Psoas muscle (tissue), 8 donors: ENCODE results near the gene KCNE2. TPM values are rescaled to one million over a fixed set of nuclear protein-coding genes. Genes with fewer than 3 reads are reported as not detected.

Experiments used
- ATAC-seq, 4 donors: fragments of 200-7000 bp; cut with Tn5 transposase; one replicate each; pipeline ENCODE4 v1.9.1; 2020; ENCODE audit warnings: moderate library complexity in 3 of 4, mild to moderate bottlenecking in 2 of 4
- DNase-seq, 2 donors: peaks; one replicate each; pipeline ENCODE4 v3.0.0-alpha.2; 2020
- H3K27ac ChIP-seq: fragments of 200-600 bp; one replicate; pipeline ENCODE4 v1.8.0; 2022
- H3K27me3 ChIP-seq, 3 donors: fragments of 200-600 bp in 1 of 3; one replicate each; pipeline versions ENCODE4 v1.6.1 to v1.8.0; 2013 to 2022; ENCODE audit warnings: low read length in 2 of 3, mild to moderate bottlenecking in 2 of 3, moderate library complexity in 1 of 3; ENCODE audit not compliant: insufficient read depth in 3 of 3
- H3K36me3 ChIP-seq, 2 donors: fragments of 200-600 bp in 1 of 2; one replicate each; pipeline versions ENCODE4 v1.6.1 to v1.8.0; 2013 to 2022; ENCODE audit warnings: low read depth in 1 of 2, mild to moderate bottlenecking in 1 of 2, moderate library complexity in 1 of 2; ENCODE audit not compliant: insufficient read depth in 1 of 2
- H3K4me1 ChIP-seq: fragments of 200-600 bp; one replicate; pipeline ENCODE4 v1.8.0; 2022
- H3K4me3 ChIP-seq: fragments of 200-600 bp; one replicate; pipeline ENCODE4 v1.8.0; 2022; ENCODE audit warnings: mild to moderate bottlenecking
- H3K9me3 ChIP-seq: fragments of 200-600 bp; one replicate; pipeline ENCODE4 v1.8.0; 2022
- CTCF ChIP-seq: fragments of 200-600 bp; IDR thresholded peaks from one replicate; pipeline ENCODE4 v1.8.0; 2022; ENCODE audit warnings: antibody characterized with exemption
- WGBS, 3 donors: extraction: QIAGEN DNeasy Blood & Tissue Kit; methylation state at CpG; one replicate each; pipeline versions ENCODE4 v1.1.6 to v1.1.7; 2013; 5-methylcytosine and 5-hydroxymethylcytosine counted together
- intact Hi-C, 2 donors: fragments of 100-400 bp; cut with DNase I; formaldehyde crosslinking; loops; one replicate each; pipeline versions ENCODE4 v1.11.0 to v1.14.2; 2022
- polyA plus RNA-seq, 3 donors: library from polyadenylated mRNA; stranded (reverse); fragments of 200-250 nt; gene quantifications; one replicate each; pipeline ENCODE4 v1.2.3, GENCODE V29; 2013
- total RNA-seq, 4 donors: library from RNA; stranded (reverse); fragmentation: NEBNext Ultra II Directional in 2 of 4; extraction: Animal tissue kit (Norgen Biotek cat#: 25700) in 2 of 4; gene quantifications; one replicate each; pipeline versions ENCODE4 v1.2.1 to v1.2.4, GENCODE V29; 2021 to 2023
- donor health status: healthy with polysubstance abuse.
- donor health status: DM: no; HTN: no; CAD: no; lungs with moderate emphysema.
- donor health status: Bipolar disorder and iron deficiency.
- donor health status: healthy.
- donor health status: DM: yes; HTN: yes; CAD: no.
- donor health status: DM: no; HTN: no; CAD: no.
- donor health status: DM: no; HTN: no; CAD: no.
- donor health status: DM: yes; HTN: yes; CAD: no.

The KCNE2 gene
- total and polyA plus RNA-seq, 7 donors, result 0.12 to 0.95 (median 0.41) TPM; not detected in 1

DNA sequence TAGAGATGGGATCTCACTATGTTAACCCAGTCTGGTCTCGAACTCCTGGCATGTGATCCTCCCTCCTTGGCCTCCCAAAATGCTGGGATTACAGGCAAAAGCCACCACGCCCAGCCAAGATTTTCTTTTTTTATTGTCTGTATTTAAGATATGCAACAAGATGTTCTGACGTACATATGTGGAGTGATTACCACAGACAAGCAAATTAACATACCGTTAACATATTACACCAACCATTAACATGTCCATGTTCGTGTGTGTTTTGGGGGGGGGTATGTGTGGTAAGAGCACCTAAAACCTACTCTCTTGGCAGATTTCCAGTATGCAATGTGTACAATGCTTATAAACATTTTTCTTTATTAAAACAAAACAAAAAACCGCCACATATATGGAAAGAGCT lies 10.6 kb upstream of the KCNE2 start:
- H3K9me3 ChIP-seq, result no peaks in the 10 kb centered on the region
- no peak overlapping the region for H3K4me3 ChIP-seq
- no peaks in the 10 kb centered on the region for H3K4me1 ChIP-seq
- intact Hi-C loops, result no loop called here
- TF ChIP-seq CTCF, result no peak
- peaks cover 0 to 2% (median 0%) of the 10 kb centered on the region in 3 donors for H3K27me3 ChIP-seq
- no peak for ATAC-seq
- no peak overlapping the region for H3K27ac ChIP-seq
- no peaks in the 10 kb centered on the region for H3K36me3 ChIP-seq
- 85 to 94% (median 93%) methylated on average over 6 of the region's 6 CpGs for WGBS, 3 donors
- no peak for DNase-seq

- H3K27ac ChIP-seq, result no peak overlapping the region
- H3K4me3 ChIP-seq, result no peak overlapping the region
- DNase-seq (no peak), ATAC-seq (no peak)
- H3K4me1 ChIP-seq, result no peaks in the 10 kb centered on the region
- H3K36me3 ChIP-seq, result no peaks in the 10 kb centered on the region
- H3K27me3 ChIP-seq, result peaks cover 0 to 2% (median 0%) of the 10 kb centered on the region in 3 donors
- intact Hi-C loops, result no loop called here
- WGBS, 3 donors, result 77 to 84% (median 78%) methylated on average over 4 of the region's 4 CpGs
- H3K9me3 ChIP-seq, result no peaks in the 10 kb centered on the region
- no peak for TF ChIP-seq CTCF
These were observed 9.0 kb upstream of the KCNE2 start for GRCh38 chr21:34354836-34355235.

GRCh38 chr21:34355570-34355969 lies 8.2 kb upstream of the KCNE2 start:
- WGBS, 3 donors, result 97 to 99% (median 98%) methylated on average over 5 of the region's 5 CpGs
- TF ChIP-seq CTCF, result no peak
- no peak for ATAC-seq

GRCh38 chr21:34357889-34358288 lies 5.9 kb upstream of the KCNE2 start:
- intact Hi-C loops, result no loop called here
- Histone ChIP-seq H3K27me3 (peaks cover 0 to 2% (median 0%) of the 10 kb centered on the region in 3 donors), H3K36me3 (no peaks in the 10 kb centered on the region), H3K27ac (no peak overlapping the region), H3K9me3 (no peaks in the 10 kb centered on the region), H3K4me1 (peaks cover 2% of the 10 kb centered on the region), H3K4me3 (no peak overlapping the region)
- no peak for ATAC-seq
- no peak for TF ChIP-seq CTCF
- WGBS, 3 donors, result 81 to 92% (median 84%) methylated on average over 2 of the region's 2 CpGs
- no peak for DNase-seq

More at GRCh38 chr21:34355570-34355969, 8.2 kb upstream of the KCNE2 start:
- no peaks in the 10 kb centered on the region for H3K4me1 ChIP-seq
- H3K4me3 ChIP-seq, result no peak overlapping the region
- H3K36me3 ChIP-seq, result no peaks in the 10 kb centered on the region
- intact Hi-C loops, result no loop called here
- no peak overlapping the region for H3K27ac ChIP-seq
- no peak for DNase-seq
- H3K27me3 ChIP-seq, result peaks cover 0 to 2% (median 0%) of the 10 kb centered on the region in 3 donors
- H3K9me3 ChIP-seq, result no peaks in the 10 kb centered on the region

GRCh38 chr21:34358866-34359265 lies 4.9 kb upstream of the KCNE2 start:
- Histone ChIP-seq H3K4me1 (peaks cover 2% of the 10 kb centered on the region), H3K27me3 (peaks cover 0 to 2% (median 0%) of the 10 kb centered on the region in 3 donors), H3K27ac (no peak overlapping the region), H3K9me3 (no peaks in the 10 kb centered on the region), H3K4me3 (no peak overlapping the region), H3K36me3 (no peaks in the 10 kb centered on the region)
- DNase-seq, result no peak
- intact Hi-C loops, result no loop called here
- no peak for TF ChIP-seq CTCF
- 48 to 96% (median 63%) methylated on average over 1 of the region's 1 CpG for WGBS, 3 donors
- no peak for ATAC-seq
